Lung (tissue), 12 donors: ENCODE data around the gene RIN2. TPM values are rescaled to one million over a fixed set of nuclear protein-coding genes. Genes with fewer than 3 reads are reported as not detected.

Experiments
- ATAC-seq: fragments of 200-7000 bp; cut with Tn5 transposase; one replicate; pipeline ENCODE4 v1.9.1; 2020; ENCODE audit warnings: moderate number of reproducible peaks; ENCODE audit not compliant: insufficient read depth, low FRiP score
- DNase-seq, 3 donors: peaks; one replicate each; pipeline ENCODE4 v3.0.0-alpha.2; 2013 to 2017
- H3K27ac ChIP-seq, 2 donors: one replicate each; pipeline ENCODE4 v1.5.1; 2013; ENCODE audit warnings: mild to moderate bottlenecking in 2 of 2, moderate library complexity in 2 of 2, control low read depth in 1 of 2, inconsistent platforms in 1 of 2, low read depth in 1 of 2, low read length in 1 of 2
- H3K27me3 ChIP-seq, 3 donors: one replicate each; pipeline ENCODE4 v1.5.1; 2013; ENCODE audit warnings: low read length in 2 of 3; ENCODE audit not compliant: control insufficient read depth in 3 of 3, insufficient read depth in 3 of 3
- H3K36me3 ChIP-seq, 4 donors: one replicate each; pipeline ENCODE4 v1.5.1; 2013; ENCODE audit warnings: low read length in 4 of 4, mild to moderate bottlenecking in 1 of 4, moderate library complexity in 1 of 4; ENCODE audit not compliant: control insufficient read depth in 4 of 4, insufficient read depth in 4 of 4
- H3K4me1 ChIP-seq, 5 donors: one replicate each; pipeline ENCODE4 v1.5.1; 2013; ENCODE audit warnings: low read length in 5 of 5, mild to moderate bottlenecking in 2 of 5, moderate library complexity in 1 of 5; ENCODE audit not compliant: control insufficient read depth in 5 of 5, insufficient read depth in 5 of 5
- H3K4me3 ChIP-seq: one replicate; pipeline ENCODE4 v1.5.1; 2013; ENCODE audit warnings: mild to moderate bottlenecking, control low read depth, moderate library complexity
- H3K9ac ChIP-seq, 2 donors: one replicate each; pipeline ENCODE4 v1.5.1; 2013; ENCODE audit warnings: low read length in 2 of 2, control low read depth in 1 of 2; ENCODE audit not compliant: insufficient read depth in 1 of 2
- H3K9me3 ChIP-seq, 4 donors: one replicate each; pipeline ENCODE4 v1.5.1; 2013; ENCODE audit warnings: low read length in 3 of 4, mild to moderate bottlenecking in 1 of 4, moderate library complexity in 1 of 4; ENCODE audit not compliant: control insufficient read depth in 4 of 4, insufficient read depth in 3 of 4
- WGBS, 2 donors: extraction: QIAGEN DNeasy Blood & Tissue Kit; methylation state at CpG; one replicate each; pipeline ENCODE4 v1.1.7; 2013; 5-methylcytosine and 5-hydroxymethylcytosine counted together
- polyA plus RNA-seq, 2 donors: library from polyadenylated mRNA; stranded (reverse); fragments of 200-250 nt; gene quantifications; one replicate each; pipeline ENCODE4 v1.2.1, GENCODE V29; 2013
- total RNA-seq, 2 donors: library from RNA; depleted of rRNA in 1 of 2; stranded (reverse); fragments of >200 nt in 1 of 2; gene quantifications; one replicate each; pipeline ENCODE4 v1.2.1, GENCODE V29; 2014 to 2021
- TF ChIP-seq, protein P1 (sequence below): IDR thresholded peaks from 2 replicates; pipeline ENCODE4 v1.5.1; 2012; ENCODE audit warnings: mild to moderate bottlenecking; ENCODE audit errors: control extremely low read depth, extremely low read depth
- donor health status: control.
- donor health status: control.
- donor health status: Bipolar disorder and iron deficiency.
- donor health status: healthy.
- donor health status: DM: yes; HTN: yes; CAD: no.

The RIN2 gene
- total and polyA plus RNA-seq, 4 donors, result 13.7 to 93.3 (median 64.7) TPM

DNA sequence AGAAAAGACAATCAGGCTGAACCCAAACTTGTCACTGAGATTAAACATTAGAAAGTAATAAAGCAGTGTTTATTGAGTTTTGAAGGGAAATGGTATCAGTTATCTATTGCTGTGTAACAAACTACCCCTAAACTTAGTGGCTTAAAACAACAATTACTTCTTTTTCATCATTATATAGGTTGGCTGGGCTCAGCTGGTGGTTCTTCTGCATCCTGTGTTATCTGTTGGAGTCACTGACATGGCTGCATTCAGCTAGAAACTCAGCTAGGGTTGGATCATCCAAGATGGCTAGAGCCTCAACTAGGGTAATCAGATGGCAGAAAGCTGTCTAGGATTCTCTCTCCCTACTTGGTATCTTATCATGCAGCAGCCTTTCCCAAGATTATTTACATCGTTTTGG lies 12.5 kb upstream of the RIN2 start:
- DNase-seq (no peak), ATAC-seq (no peak)
- no peaks in the 10 kb centered on the region for H3K36me3 ChIP-seq
- no peaks in the 10 kb centered on the region for H3K27me3 ChIP-seq
- peaks cover 0 to 2% (median 0%) of the 10 kb centered on the region in 4 donors for H3K9me3 ChIP-seq
- H3K4me1 ChIP-seq, result peaks cover 0 to 8% (median 0%) of the 10 kb centered on the region in 5 donors
- H3K27ac ChIP-seq, result no peak overlapping the region
- H3K9ac ChIP-seq, result no peak overlapping the region
- H3K4me3 ChIP-seq, result no peak overlapping the region
- TF ChIP-seq, protein P1, sequence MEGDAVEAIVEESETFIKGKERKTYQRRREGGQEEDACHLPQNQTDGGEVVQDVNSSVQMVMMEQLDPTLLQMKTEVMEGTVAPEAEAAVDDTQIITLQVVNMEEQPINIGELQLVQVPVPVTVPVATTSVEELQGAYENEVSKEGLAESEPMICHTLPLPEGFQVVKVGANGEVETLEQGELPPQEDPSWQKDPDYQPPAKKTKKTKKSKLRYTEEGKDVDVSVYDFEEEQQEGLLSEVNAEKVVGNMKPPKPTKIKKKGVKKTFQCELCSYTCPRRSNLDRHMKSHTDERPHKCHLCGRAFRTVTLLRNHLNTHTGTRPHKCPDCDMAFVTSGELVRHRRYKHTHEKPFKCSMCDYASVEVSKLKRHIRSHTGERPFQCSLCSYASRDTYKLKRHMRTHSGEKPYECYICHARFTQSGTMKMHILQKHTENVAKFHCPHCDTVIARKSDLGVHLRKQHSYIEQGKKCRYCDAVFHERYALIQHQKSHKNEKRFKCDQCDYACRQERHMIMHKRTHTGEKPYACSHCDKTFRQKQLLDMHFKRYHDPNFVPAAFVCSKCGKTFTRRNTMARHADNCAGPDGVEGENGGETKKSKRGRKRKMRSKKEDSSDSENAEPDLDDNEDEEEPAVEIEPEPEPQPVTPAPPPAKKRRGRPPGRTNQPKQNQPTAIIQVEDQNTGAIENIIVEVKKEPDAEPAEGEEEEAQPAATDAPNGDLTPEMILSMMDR, result no peak
- WGBS, 2 donors, result 78 to 96% methylated on average over 1 of the region's 1 CpG

DNA sequence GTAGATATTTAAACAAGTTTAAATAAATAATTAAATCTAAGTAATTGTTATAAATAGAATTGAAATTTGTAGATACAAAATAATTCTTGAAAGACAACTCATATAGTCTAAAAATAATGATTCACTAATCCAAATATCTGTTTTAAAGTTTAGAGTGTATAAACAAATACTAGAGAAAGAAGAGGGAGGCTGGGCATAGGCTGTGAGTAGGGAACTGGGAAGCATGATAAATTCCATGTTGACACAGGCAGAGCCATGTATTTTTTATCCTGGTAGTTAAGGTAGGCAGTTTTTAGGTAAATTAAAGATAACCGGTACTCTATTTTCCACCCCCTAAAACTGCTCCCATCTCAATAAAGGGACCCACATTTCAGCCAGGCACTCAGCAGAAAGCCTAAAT lies 11.7 kb upstream of the RIN2 start:
- H3K9me3 ChIP-seq, result peaks cover 0 to 2% (median 0%) of the 10 kb centered on the region in 4 donors

DNA sequence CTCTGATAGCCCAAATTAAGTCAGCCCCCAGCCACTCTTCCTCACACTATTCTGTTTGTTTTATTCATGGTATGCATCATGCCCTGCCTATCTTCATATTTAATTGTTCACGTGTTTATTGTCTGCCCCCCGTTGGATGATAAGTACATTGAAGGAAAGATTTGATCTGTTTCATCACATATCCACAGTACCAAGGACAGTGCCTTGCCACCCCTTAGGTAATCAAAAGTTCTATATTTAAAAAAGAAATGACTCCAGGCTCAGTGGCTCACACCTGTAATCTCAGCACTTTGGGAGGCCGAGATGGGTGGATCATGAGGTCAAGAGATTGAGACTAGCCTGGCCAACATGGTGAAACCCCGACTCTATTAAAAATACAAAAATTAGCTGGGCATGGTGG lies 10.2 kb upstream of the RIN2 start:
- no peak for ATAC-seq
- no peak overlapping the region for H3K9ac ChIP-seq
- H3K27me3 ChIP-seq, result no peaks in the 10 kb centered on the region

More for the DNA sequence above, 11.7 kb upstream of the RIN2 start:
- no peak overlapping the region for H3K9ac ChIP-seq
- no peaks in the 10 kb centered on the region for H3K27me3 ChIP-seq
- ATAC-seq (no peak), DNase-seq (no peak)
- H3K4me3 ChIP-seq, result no peak overlapping the region
- WGBS, 2 donors, result 76 to 100% methylated on average over 1 of the region's 1 CpG
- TF ChIP-seq, protein P1, result no peak
- H3K36me3 ChIP-seq, result no peaks in the 10 kb centered on the region
- H3K4me1 ChIP-seq, result peaks cover 0 to 10% (median 0%) of the 10 kb centered on the region in 5 donors
- H3K27ac ChIP-seq, result no peak overlapping the region

More for the DNA sequence above, 10.2 kb upstream of the RIN2 start:
- no peaks in the 10 kb centered on the region for H3K36me3 ChIP-seq
- no peak for DNase-seq
- no peak overlapping the region for H3K27ac ChIP-seq
- WGBS, 2 donors, result 92 to 94% methylated on average over 4 of the region's 4 CpGs
- peaks cover 0 to 2% (median 0%) of the 10 kb centered on the region in 4 donors for H3K9me3 ChIP-seq
- TF ChIP-seq, protein P1, result no peak
- peaks cover 0 to 10% (median 0%) of the 10 kb centered on the region in 5 donors for H3K4me1 ChIP-seq
- H3K4me3 ChIP-seq, result no peak overlapping the region
